Muscle layer of colon (tissue), 2 donors: ENCODE data around the gene SGMS1.
"Not testable (repeated sequence)": the region's sequence is repeated elsewhere in the genome, so short reads cannot be mapped to it uniquely, and the experiment has no call there.

ENCODE experiments used
- H3K27ac ChIP-seq: one replicate; pipeline ENCODE4 v1.7.0; 2013; ENCODE audit warnings: low read depth, mild to moderate bottlenecking, low read length, moderate library complexity
- H3K27me3 ChIP-seq, 2 donors: one replicate each; pipeline ENCODE4 v1.7.0; 2013; ENCODE audit warnings: low read length in 2 of 2, mild to moderate bottlenecking in 2 of 2; ENCODE audit not compliant: insufficient read depth in 2 of 2, control insufficient read depth in 1 of 2
- H3K36me3 ChIP-seq: one replicate; pipeline ENCODE4 v1.7.0; 2013; ENCODE audit warnings: mild to moderate bottlenecking, low read length; ENCODE audit not compliant: insufficient read depth
- H3K4me1 ChIP-seq: one replicate; pipeline ENCODE4 v1.7.0; 2013; ENCODE audit warnings: mild to moderate bottlenecking, low read length; ENCODE audit not compliant: insufficient read depth
- H3K4me3 ChIP-seq, 2 donors: one replicate each; pipeline ENCODE4 v1.7.0; 2013; ENCODE audit warnings: low read length in 2 of 2, low read depth in 1 of 2, mild to moderate bottlenecking in 1 of 2, moderate library complexity in 1 of 2
- H3K9ac ChIP-seq: one replicate; pipeline ENCODE4 v1.7.0; 2013; ENCODE audit warnings: low read length
- H3K9me3 ChIP-seq: one replicate; pipeline ENCODE4 v1.7.0; 2013; ENCODE audit warnings: mild to moderate bottlenecking, low read length
- donor health status: abdominal sarcoma.
- donor health status: Adenocarcinoma of cecum.

Gene SGMS1

GRCh38 chr10:50280049-50280841 lies 343.5 kb downstream of the SGMS1 start:
- Histone ChIP-seq H3K27ac (no peak overlapping the region), H3K4me3 (no peak overlapping the region), H3K36me3 (no peaks in the 10 kb centered on the region), H3K9me3 (no peaks in the 10 kb centered on the region), H3K4me1 (no peaks in the 10 kb centered on the region), H3K27me3 (no peaks in the 10 kb centered on the region), H3K9ac (no peak overlapping the region)

GRCh38 chr10:50279489-50279888 lies 344.3 kb downstream of the SGMS1 start:
- no peaks in the 10 kb centered on the region for H3K27me3 ChIP-seq
- no peaks in the 10 kb centered on the region for H3K9me3 ChIP-seq
- no peak overlapping the region for H3K9ac ChIP-seq
- H3K36me3 ChIP-seq = no peaks in the 10 kb centered on the region
- no peak overlapping the region for H3K4me3 ChIP-seq
- no peak overlapping the region for H3K27ac ChIP-seq
- no peaks in the 10 kb centered on the region for H3K4me1 ChIP-seq

- Histone ChIP-seq H3K27ac (no peak overlapping the region), H3K36me3 (no peaks in the 10 kb centered on the region), H3K9ac (no peak overlapping the region), H3K4me1 (no peaks in the 10 kb centered on the region), H3K9me3 (no peaks in the 10 kb centered on the region), H3K4me3 (no peak overlapping the region), H3K27me3 (no peaks in the 10 kb centered on the region)
These were observed 348.0 kb downstream of the SGMS1 start for GRCh38 chr10:50275650-50276235.

GRCh38 chr10:50272531-50272930 lies 351.2 kb downstream of the SGMS1 start:
- Histone ChIP-seq H3K4me1 (no peaks in the 10 kb centered on the region), H3K4me3 (no peak overlapping the region), H3K27ac (no peak overlapping the region), H3K27me3 (no peaks in the 10 kb centered on the region), H3K9me3 (no peaks in the 10 kb centered on the region), H3K9ac (no peak overlapping the region), H3K36me3 (no peaks in the 10 kb centered on the region)

- Histone ChIP-seq H3K4me3 (no peak overlapping the region), H3K27ac (no peak overlapping the region), H3K36me3 (no peaks in the 10 kb centered on the region), H3K9ac (no peak overlapping the region), H3K9me3 (no peaks in the 10 kb centered on the region), H3K4me1 (no peaks in the 10 kb centered on the region), H3K27me3 (no peaks in the 10 kb centered on the region)
These were observed 352.0 kb downstream of the SGMS1 start for GRCh38 chr10:50271564-50272250.

GRCh38 chr10:50267877-50268276 lies 355.9 kb downstream of the SGMS1 start:
- H3K9me3 ChIP-seq, H3K27me3 ChIP-seq, H3K9ac ChIP-seq, H3K27ac ChIP-seq, H3K4me3 ChIP-seq, H3K36me3 ChIP-seq, H3K4me1 ChIP-seq: not testable (repeated sequence)

GRCh38 chr10:50262625-50263024 lies 361.1 kb downstream of the SGMS1 start:
- not testable (repeated sequence) for H3K27me3 ChIP-seq, H3K4me3 ChIP-seq, H3K4me1 ChIP-seq, H3K36me3 ChIP-seq, H3K9me3 ChIP-seq, H3K27ac ChIP-seq, H3K9ac ChIP-seq

GRCh38 chr10:50260791-50261281 lies 362.9 kb downstream of the SGMS1 start:
- no peak overlapping the region for H3K9ac ChIP-seq
- no peak overlapping the region for H3K27ac ChIP-seq
- no peaks in the 10 kb centered on the region for H3K36me3 ChIP-seq
- H3K27me3 ChIP-seq = no peaks in the 10 kb centered on the region
- no peaks in the 10 kb centered on the region for H3K4me1 ChIP-seq
- no peak overlapping the region for H3K4me3 ChIP-seq
- no peaks in the 10 kb centered on the region for H3K9me3 ChIP-seq
